KOPT-K1 (cell line): ENCODE measurements around the gene NAB1.

Experiments used
- H3K27ac ChIP-seq: fragments of 200-600 bp; sonication (generic); 2 replicates; pipeline ENCODE4 v1.5.1; 2016; ENCODE audit warnings: antibody characterized with exemption, mild to moderate bottlenecking, low read depth, low read length; ENCODE audit not compliant: poor library complexity, severe bottlenecking
- H3K36me3 ChIP-seq: fragments of 200-600 bp; sonication (generic); 2 replicates; pipeline ENCODE4 v1.5.1; 2017; ENCODE audit warnings: antibody characterized with exemption, mild to moderate bottlenecking, low read length, moderate library complexity; ENCODE audit not compliant: insufficient read depth
- H3K9me3 ChIP-seq: fragments of 200-600 bp; sonication (generic); 2 replicates; pipeline ENCODE4 v1.5.1; 2017; ENCODE audit warnings: antibody characterized with exemption, low read length, mild to moderate bottlenecking; ENCODE audit not compliant: insufficient read depth, poor library complexity, severe bottlenecking

The NAB1 gene

GRCh38 chr2:190678444-190679162 is 29.7 kb downstream of the NAB1 start:
- H3K27ac ChIP-seq, result peak overlapping the region; percentile 39
- peaks cover 39% of the 10 kb centered on the region for H3K36me3 ChIP-seq
- no peaks in the 10 kb centered on the region for H3K9me3 ChIP-seq

- Histone ChIP-seq H3K9me3 (no peaks in the 10 kb centered on the region), H3K27ac (no peak overlapping the region), H3K36me3 (peaks cover 31% of the 10 kb centered on the region)
These were observed 30.5 kb downstream of the NAB1 start for GRCh38 chr2:190679391-190679790.

- Histone ChIP-seq H3K27ac (no peak overlapping the region), H3K9me3 (no peaks in the 10 kb centered on the region), H3K36me3 (peaks cover 27% of the 10 kb centered on the region)
These were observed 31.1 kb downstream of the NAB1 start for GRCh38 chr2:190679813-190680591.

GRCh38 chr2:190682168-190682567 is 33.3 kb downstream of the NAB1 start:
- no peaks in the 10 kb centered on the region for H3K9me3 ChIP-seq
- peaks cover 37% of the 10 kb centered on the region for H3K36me3 ChIP-seq
- no peak overlapping the region for H3K27ac ChIP-seq

GRCh38 chr2:190683802-190684201 is 34.9 kb downstream of the NAB1 start:
- peaks cover 47% of the 10 kb centered on the region for H3K36me3 ChIP-seq
- H3K27ac ChIP-seq, result no peak overlapping the region
- no peaks in the 10 kb centered on the region for H3K9me3 ChIP-seq

GRCh38 chr2:190684931-190685330 is 36.0 kb downstream of the NAB1 start:
- peaks cover 52% of the 10 kb centered on the region for H3K36me3 ChIP-seq
- H3K27ac ChIP-seq, result no peak overlapping the region
- H3K9me3 ChIP-seq, result no peaks in the 10 kb centered on the region

GRCh38 chr2:190685333-190685732 is 36.5 kb downstream of the NAB1 start:
- H3K9me3 ChIP-seq, result no peaks in the 10 kb centered on the region
- no peak overlapping the region for H3K27ac ChIP-seq
- H3K36me3 ChIP-seq, result peaks cover 54% of the 10 kb centered on the region

- Histone ChIP-seq H3K36me3 (peaks cover 35% of the 10 kb centered on the region), H3K27ac (no peak overlapping the region)
These were observed 44.8 kb downstream of the NAB1 start for GRCh38 chr2:190693533-190694232.

GRCh38 chr2:190694479-190694878 is 45.6 kb downstream of the NAB1 start:
- no peaks in the 10 kb centered on the region for H3K9me3 ChIP-seq
- H3K36me3 ChIP-seq, result peaks cover 27% of the 10 kb centered on the region
- H3K27ac ChIP-seq, result no peak overlapping the region

More at GRCh38 chr2:190693533-190694232, 44.8 kb downstream of the NAB1 start:
- no peaks in the 10 kb centered on the region for H3K9me3 ChIP-seq

- Histone ChIP-seq H3K27ac (no peak overlapping the region), H3K36me3 (peaks cover 16% of the 10 kb centered on the region), H3K9me3 (no peaks in the 10 kb centered on the region)
These were observed 46.9 kb downstream of the NAB1 start for GRCh38 chr2:190695739-190696138.

- no peak overlapping the region for H3K27ac ChIP-seq
- no peaks in the 10 kb centered on the region for H3K9me3 ChIP-seq
- peaks cover 5% of the 10 kb centered on the region; the same call in 1 of the 2 replicates for H3K36me3 ChIP-seq
These were observed 48.0 kb downstream of the NAB1 start for GRCh38 chr2:190696792-190697398.

GRCh38 chr2:190697421-190697820 is 48.5 kb downstream of the NAB1 start:
- peaks cover 4% of the 10 kb centered on the region; the same call in 1 of the 2 replicates for H3K36me3 ChIP-seq

GRCh38 chr2:190698895-190699294 is 50.0 kb downstream of the NAB1 start:
- Histone ChIP-seq H3K36me3 (no peaks in the 10 kb centered on the region), H3K27ac (no peak overlapping the region), H3K9me3 (no peaks in the 10 kb centered on the region)

More at GRCh38 chr2:190697421-190697820, 48.5 kb downstream of the NAB1 start:
- Histone ChIP-seq H3K27ac (no peak overlapping the region), H3K9me3 (no peaks in the 10 kb centered on the region)

- H3K27ac ChIP-seq, result no peak overlapping the region
- no peaks in the 10 kb centered on the region for H3K36me3 ChIP-seq
These were observed 52.7 kb downstream of the NAB1 start for GRCh38 chr2:190701586-190701985.

GRCh38 chr2:190705280-190705679 is 56.4 kb downstream of the NAB1 start:
- H3K36me3 ChIP-seq, result no peaks in the 10 kb centered on the region

More at GRCh38 chr2:190701586-190701985, 52.7 kb downstream of the NAB1 start:
- no peaks in the 10 kb centered on the region for H3K9me3 ChIP-seq

More at GRCh38 chr2:190705280-190705679, 56.4 kb downstream of the NAB1 start:
- H3K27ac ChIP-seq, result no peak overlapping the region
- H3K9me3 ChIP-seq, result peaks cover 10% of the 10 kb centered on the region
